PC-3 (cell line): Measurements from ENCODE around the gene IL20RA.

Experiments used
- EZH2phosphoT487 ChIP-seq: fragments of 300-600 bp; sonication (generic); IDR thresholded peaks from 2 replicates; pipeline ENCODE4 v1.6.1; 2018; ENCODE audit warnings: mild to moderate bottlenecking, antibody characterized with exemption, low read length, borderline replicate concordance
- TF ChIP-seq, protein P1 (sequence below): fragments of 300-600 bp; sonication (generic); conservative IDR thresholded peaks from 2 replicates; pipeline ENCODE4 v1.5.1; 2017; ENCODE audit warnings: antibody characterized with exemption, low read depth, mild to moderate bottlenecking, low read length

DNA sequence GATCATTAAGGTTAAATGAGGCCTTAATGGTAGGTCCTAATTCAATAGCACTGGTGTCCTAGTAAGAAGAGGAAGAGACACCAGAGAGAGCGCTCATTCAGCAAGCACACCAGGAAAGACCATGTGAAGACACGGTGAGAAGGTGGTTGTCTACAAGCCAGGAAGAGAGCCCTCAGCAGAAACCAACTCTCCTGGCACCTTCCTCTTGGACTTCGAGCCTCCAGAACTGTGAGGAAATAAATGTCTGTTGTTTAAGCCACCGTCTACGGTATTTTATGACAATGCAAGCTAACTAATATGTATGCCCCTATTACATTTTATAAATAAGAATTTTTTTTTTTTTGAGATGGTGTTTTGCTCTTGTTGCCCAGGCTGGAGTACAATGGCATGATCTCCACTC is 59.3 kb downstream of the IL20RA start:
- TF ChIP-seq, protein P1, sequence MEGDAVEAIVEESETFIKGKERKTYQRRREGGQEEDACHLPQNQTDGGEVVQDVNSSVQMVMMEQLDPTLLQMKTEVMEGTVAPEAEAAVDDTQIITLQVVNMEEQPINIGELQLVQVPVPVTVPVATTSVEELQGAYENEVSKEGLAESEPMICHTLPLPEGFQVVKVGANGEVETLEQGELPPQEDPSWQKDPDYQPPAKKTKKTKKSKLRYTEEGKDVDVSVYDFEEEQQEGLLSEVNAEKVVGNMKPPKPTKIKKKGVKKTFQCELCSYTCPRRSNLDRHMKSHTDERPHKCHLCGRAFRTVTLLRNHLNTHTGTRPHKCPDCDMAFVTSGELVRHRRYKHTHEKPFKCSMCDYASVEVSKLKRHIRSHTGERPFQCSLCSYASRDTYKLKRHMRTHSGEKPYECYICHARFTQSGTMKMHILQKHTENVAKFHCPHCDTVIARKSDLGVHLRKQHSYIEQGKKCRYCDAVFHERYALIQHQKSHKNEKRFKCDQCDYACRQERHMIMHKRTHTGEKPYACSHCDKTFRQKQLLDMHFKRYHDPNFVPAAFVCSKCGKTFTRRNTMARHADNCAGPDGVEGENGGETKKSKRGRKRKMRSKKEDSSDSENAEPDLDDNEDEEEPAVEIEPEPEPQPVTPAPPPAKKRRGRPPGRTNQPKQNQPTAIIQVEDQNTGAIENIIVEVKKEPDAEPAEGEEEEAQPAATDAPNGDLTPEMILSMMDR, result no peak
- TF ChIP-seq EZH2phosphoT487, result no peak
